Neuronal stem cell (in vitro differentiated cells): ENCODE data around the gene TSPEAR.

Source experiments
- DNase-seq: peaks from one replicate; pipeline ENCODE4 v3.0.0-alpha.2; 2013; ENCODE audit warnings: low spot score
- H2AFZ ChIP-seq: one replicate; pipeline ENCODE4 v1.6.1; 2013; ENCODE audit warnings: mild to moderate bottlenecking, low read length, inconsistent platforms
- H2AK5ac ChIP-seq: 2 replicates; pipeline ENCODE4 v1.6.1; 2013; ENCODE audit warnings: low read depth, mild to moderate bottlenecking, inconsistent platforms, low read length, moderate library complexity, mixed read lengths
- H2BK120ac ChIP-seq: 2 replicates; pipeline ENCODE4 v1.6.1; 2013; ENCODE audit warnings: low read depth, mild to moderate bottlenecking, inconsistent platforms, low read length, moderate library complexity, mixed read lengths
- H2BK12ac ChIP-seq: one replicate; pipeline ENCODE4 v1.6.1; 2013; ENCODE audit warnings: low read length, inconsistent platforms
- H2BK15ac ChIP-seq: 2 replicates; pipeline ENCODE4 v1.6.1; 2013; ENCODE audit warnings: mild to moderate bottlenecking, low read length, inconsistent platforms, mixed read lengths
- H2BK5ac ChIP-seq: one replicate; pipeline ENCODE4 v1.6.1; 2013; ENCODE audit warnings: inconsistent platforms, mild to moderate bottlenecking, low read length, moderate library complexity
- H3K14ac ChIP-seq: one replicate; pipeline ENCODE4 v1.6.1; 2013; ENCODE audit warnings: low read length, inconsistent platforms
- H3K18ac ChIP-seq: 2 replicates; pipeline ENCODE4 v1.6.1; 2013; ENCODE audit warnings: low read length, inconsistent platforms
- H3K23ac ChIP-seq: 2 replicates; pipeline ENCODE4 v1.6.1; 2013; ENCODE audit warnings: low read depth, mild to moderate bottlenecking, mixed read lengths, low read length, inconsistent platforms; ENCODE audit not compliant: poor library complexity
- H3K27ac ChIP-seq: replicated peaks from 3 replicates; pipeline ENCODE4 v1.5.1; 2013; ENCODE audit warnings: low read length, inconsistent platforms
- H3K27me3 ChIP-seq, 3 experiments: 2 replicates each; pipeline ENCODE4 v1.6.1; 2013; ENCODE audit warnings: low read length in 3 of 3, mild to moderate bottlenecking in 2 of 3, inconsistent platforms in 1 of 3, low read depth in 1 of 3, mixed read lengths in 1 of 3, moderate library complexity in 1 of 3; ENCODE audit not compliant: control insufficient read depth in 3 of 3, insufficient read depth in 3 of 3
- H3K36me3 ChIP-seq, 2 donors: replicated peaks in 1 of 2; 2 replicates each; pipeline ENCODE4 v1.6.1; 2013; ENCODE audit warnings: low read length in 2 of 2; ENCODE audit not compliant: control insufficient read depth in 2 of 2, insufficient read depth in 2 of 2
- H3K4ac ChIP-seq: 2 replicates; pipeline ENCODE4 v1.6.1; 2013; ENCODE audit warnings: inconsistent platforms, mild to moderate bottlenecking, low read length, moderate library complexity
- H3K4me1 ChIP-seq, 2 donors: 1 replicate in 1 of 2; 2 replicates in 1 of 2; pipeline ENCODE4 v1.6.1; 2013; ENCODE audit warnings: low read length in 2 of 2, low read depth in 1 of 2; ENCODE audit not compliant: control insufficient read depth in 2 of 2, insufficient read depth in 1 of 2
- H3K4me2 ChIP-seq: one replicate; pipeline ENCODE4 v1.6.1; 2013; ENCODE audit warnings: mild to moderate bottlenecking, low read length, inconsistent platforms; ENCODE audit not compliant: insufficient read depth, poor library complexity, severe bottlenecking
- H3K4me3 ChIP-seq, 2 donors: 2 replicates each; pipeline ENCODE4 v1.5.1; 2013; ENCODE audit warnings: low read length in 2 of 2, mild to moderate bottlenecking in 2 of 2, inconsistent platforms in 1 of 2, moderate library complexity in 1 of 2
- H3K79me1 ChIP-seq: one replicate; pipeline ENCODE4 v1.6.1; 2013; ENCODE audit warnings: low read depth, mild to moderate bottlenecking, inconsistent platforms, low read length, moderate library complexity
- H3K9ac ChIP-seq: one replicate; pipeline ENCODE4 v1.6.1; 2013; ENCODE audit warnings: mild to moderate bottlenecking, low read depth, low read length, inconsistent platforms; ENCODE audit not compliant: poor library complexity
- H3K9me3 ChIP-seq, 2 donors: replicated peaks in 1 of 2; 2 replicates each; pipeline versions ENCODE3 to v1.6.1; 2013; ENCODE audit warnings: low read length in 2 of 2, mild to moderate bottlenecking in 2 of 2, inconsistent platforms in 1 of 2, low read depth in 1 of 2, mixed read lengths in 1 of 2, moderate library complexity in 1 of 2; ENCODE audit not compliant: control insufficient read depth in 2 of 2, insufficient read depth in 1 of 2
- H4K8ac ChIP-seq: one replicate; pipeline ENCODE4 v1.6.1; 2013; ENCODE audit warnings: low read depth, mild to moderate bottlenecking, inconsistent platforms, low read length, moderate library complexity
- H4K91ac ChIP-seq: one replicate; pipeline ENCODE4 v1.6.1; 2013; ENCODE audit warnings: low read length, low read depth, mild to moderate bottlenecking, inconsistent platforms; ENCODE audit not compliant: poor library complexity
- WGBS, 2 donors: extraction: QIAGEN DNeasy Blood & Tissue Kit; methylation state at CpG; one replicate each; pipeline ENCODE4 v1.1.7; 2013; ENCODE audit warnings: missing lambda C conversion rate in 2 of 2, mixed read lengths in 1 of 2; ENCODE audit not compliant: insufficient read length in 2 of 2, insufficient replicate concordance in 1 of 2; ENCODE audit errors: extremely low coverage in 2 of 2; 5-methylcytosine and 5-hydroxymethylcytosine counted together

Gene TSPEAR

DNA sequence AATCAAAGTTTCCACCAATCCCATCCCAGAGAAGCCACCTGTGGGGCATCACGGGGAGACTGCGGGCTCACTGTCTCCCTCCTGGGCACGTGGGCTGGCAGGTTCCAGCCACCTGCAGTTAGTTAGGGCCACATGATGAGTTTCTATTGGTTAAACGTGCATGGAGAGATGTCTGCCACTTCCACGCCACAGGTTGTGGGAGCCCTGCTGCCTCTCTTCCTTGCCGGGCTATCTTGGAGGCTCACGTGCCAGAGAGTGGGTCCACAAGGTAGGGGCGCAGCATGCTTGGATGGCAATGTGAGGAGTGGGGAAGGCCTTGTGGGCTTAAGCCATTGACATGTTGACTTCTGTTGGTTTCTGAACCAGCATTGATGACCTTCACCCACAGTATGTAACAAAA is 107.5 kb downstream of the TSPEAR start:
- H3K18ac ChIP-seq: no peak overlapping the region
- no peaks in the 10 kb centered on the region for H3K79me1 ChIP-seq
- no peak overlapping the region for H3K4me2 ChIP-seq
- H2AK5ac ChIP-seq: no peak overlapping the region
- no peak overlapping the region for H2BK5ac ChIP-seq
- no peak overlapping the region for H4K91ac ChIP-seq
- H3K4me1 ChIP-seq: peaks cover 0 to 1% of the 10 kb centered on the region in 2 donors
- peaks cover 0 to 4% (median 0%) of the 10 kb centered on the region in 3 experiments for H3K27me3 ChIP-seq
- H3K27ac ChIP-seq: no peak overlapping the region
- DNase-seq: no peak
- no peak overlapping the region for H3K4me3 ChIP-seq
- H2BK12ac ChIP-seq: no peak overlapping the region
- H3K4ac ChIP-seq: no peak overlapping the region
- no peak overlapping the region for H3K23ac ChIP-seq
- H2BK15ac ChIP-seq: no peak overlapping the region
- no CpG with 5 or more reads among the region's 8 CpGs for WGBS, 2 donors
- H3K14ac ChIP-seq: no peak overlapping the region
- no peak overlapping the region for H3K9ac ChIP-seq
- no peak overlapping the region for H4K8ac ChIP-seq
- no peak overlapping the region for H2AFZ ChIP-seq
- H2BK120ac ChIP-seq: no peak overlapping the region
- peaks cover 4 to 5% of the 10 kb centered on the region in 2 donors for H3K9me3 ChIP-seq
- H3K36me3 ChIP-seq: no peaks in the 10 kb centered on the region

DNA sequence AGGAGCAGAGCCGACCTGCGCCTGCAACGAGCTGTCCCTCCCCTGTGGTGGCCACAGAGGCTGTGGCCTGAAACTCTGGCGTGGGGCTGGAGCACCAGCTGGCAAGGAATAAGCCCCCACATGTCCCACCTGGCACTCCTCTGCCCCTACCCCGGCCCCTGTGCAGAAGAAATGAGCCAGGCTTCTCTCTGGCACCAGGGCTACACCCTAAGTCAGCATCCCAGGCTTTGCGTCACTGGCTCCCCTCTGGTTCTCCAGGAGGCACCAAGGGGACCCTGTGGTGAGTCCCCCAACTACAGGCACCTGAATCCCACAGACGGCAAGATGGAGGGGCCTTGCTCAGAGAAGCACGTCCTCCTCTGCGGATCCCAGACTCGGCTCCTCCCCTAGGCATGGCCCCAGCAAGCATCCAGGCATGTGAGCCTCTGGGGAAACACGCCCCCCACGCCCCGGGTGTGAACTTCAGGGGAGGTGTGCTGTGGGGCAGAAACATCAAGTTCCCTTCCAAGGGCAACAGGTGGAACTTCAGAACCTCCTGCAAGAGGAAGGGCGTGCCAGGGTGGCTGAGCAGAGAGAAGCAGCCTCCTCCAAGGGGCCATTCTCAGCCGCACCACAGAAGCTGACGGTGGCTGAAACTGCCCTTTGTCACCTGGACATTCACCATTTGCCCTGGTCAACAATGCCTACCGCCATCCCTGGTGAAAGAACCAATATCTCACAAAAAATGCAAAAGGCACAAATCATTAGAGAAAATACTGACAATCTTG is 108.1 kb downstream of the TSPEAR start:
- H2AK5ac ChIP-seq: peak overlapping the region; percentile 58
- no peak overlapping the region for H2AFZ ChIP-seq
- H3K9ac ChIP-seq: no peak overlapping the region
- no peak overlapping the region for H3K27ac ChIP-seq
- no peak overlapping the region for H3K4me3 ChIP-seq
- no peak overlapping the region for H3K14ac ChIP-seq
- peak overlapping the region; percentile 81 for H3K18ac ChIP-seq
- H3K23ac ChIP-seq: peak overlapping the region; percentile 31
- no peak overlapping the region for H2BK12ac ChIP-seq
- no peaks in the 10 kb centered on the region for H3K36me3 ChIP-seq
- DNase-seq: no peak
- H2BK120ac ChIP-seq: peak overlapping the region; percentile 5
- H4K8ac ChIP-seq: no peak overlapping the region
- peaks cover 4 to 5% of the 10 kb centered on the region in 2 donors for H3K9me3 ChIP-seq
- peak overlapping the region; percentile 44 for H3K4ac ChIP-seq
- peak overlapping the region; percentile 46 for H2BK15ac ChIP-seq
- no peak overlapping the region for H4K91ac ChIP-seq
- H3K79me1 ChIP-seq: no peaks in the 10 kb centered on the region
- peaks cover 0 to 4% (median 0%) of the 10 kb centered on the region in 3 experiments for H3K27me3 ChIP-seq
- peaks cover 0 to 1% of the 10 kb centered on the region in 2 donors for H3K4me1 ChIP-seq
- no peak overlapping the region for H3K4me2 ChIP-seq
- no CpG with 5 or more reads among the region's 17 CpGs for WGBS, 2 donors
- peak overlapping the region; percentile 39 for H2BK5ac ChIP-seq

DNA sequence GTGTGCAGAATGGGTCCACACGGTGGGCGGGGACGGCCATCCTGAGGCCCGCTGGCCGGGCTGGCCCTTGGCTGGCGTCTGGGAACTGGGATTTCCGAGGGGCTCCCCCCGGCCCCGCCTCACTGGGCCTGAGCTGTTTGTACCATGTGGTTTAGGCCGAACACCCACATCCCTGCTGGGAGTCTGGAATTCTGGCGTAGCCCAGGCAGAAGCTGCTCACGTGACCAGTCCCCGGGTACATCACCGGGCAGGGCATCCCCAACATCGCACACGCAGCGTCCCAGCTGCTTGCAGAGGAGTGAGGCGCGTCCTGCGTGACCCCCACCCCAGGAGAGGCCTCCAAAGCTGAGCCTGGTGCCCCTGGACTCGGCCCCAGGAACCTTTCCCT is 108.9 kb downstream of the TSPEAR start:
- Histone ChIP-seq H3K9ac (no peak overlapping the region), H3K27ac (no peak overlapping the region), H3K14ac (no peak overlapping the region), H3K4me1 (peaks cover 1% of the 10 kb centered on the region in 2 donors), H2BK120ac (no peak overlapping the region), H3K23ac (peak overlapping the region; percentile 10), H3K18ac (peak overlapping the region; percentile 65), H3K4ac (no peak overlapping the region), H3K27me3 (peaks cover 0 to 4% (median 0%) of the 10 kb centered on the region in 3 experiments), H3K4me2 (no peak overlapping the region), H3K79me1 (no peaks in the 10 kb centered on the region), H4K91ac (no peak overlapping the region), H3K9me3 (peaks cover 4 to 5% of the 10 kb centered on the region in 2 donors), H2AK5ac (peak overlapping the region; percentile 78), H3K36me3 (no peaks in the 10 kb centered on the region), H2BK12ac (no peak overlapping the region), H4K8ac (no peak overlapping the region), H2BK15ac (no peak overlapping the region), H3K4me3 (no peak overlapping the region), H2BK5ac (no peak overlapping the region), H2AFZ (peak overlapping the region; percentile 26)
- no peak for DNase-seq
- WGBS, 2 donors: no CpG with 5 or more reads among the region's 21 CpGs

DNA sequence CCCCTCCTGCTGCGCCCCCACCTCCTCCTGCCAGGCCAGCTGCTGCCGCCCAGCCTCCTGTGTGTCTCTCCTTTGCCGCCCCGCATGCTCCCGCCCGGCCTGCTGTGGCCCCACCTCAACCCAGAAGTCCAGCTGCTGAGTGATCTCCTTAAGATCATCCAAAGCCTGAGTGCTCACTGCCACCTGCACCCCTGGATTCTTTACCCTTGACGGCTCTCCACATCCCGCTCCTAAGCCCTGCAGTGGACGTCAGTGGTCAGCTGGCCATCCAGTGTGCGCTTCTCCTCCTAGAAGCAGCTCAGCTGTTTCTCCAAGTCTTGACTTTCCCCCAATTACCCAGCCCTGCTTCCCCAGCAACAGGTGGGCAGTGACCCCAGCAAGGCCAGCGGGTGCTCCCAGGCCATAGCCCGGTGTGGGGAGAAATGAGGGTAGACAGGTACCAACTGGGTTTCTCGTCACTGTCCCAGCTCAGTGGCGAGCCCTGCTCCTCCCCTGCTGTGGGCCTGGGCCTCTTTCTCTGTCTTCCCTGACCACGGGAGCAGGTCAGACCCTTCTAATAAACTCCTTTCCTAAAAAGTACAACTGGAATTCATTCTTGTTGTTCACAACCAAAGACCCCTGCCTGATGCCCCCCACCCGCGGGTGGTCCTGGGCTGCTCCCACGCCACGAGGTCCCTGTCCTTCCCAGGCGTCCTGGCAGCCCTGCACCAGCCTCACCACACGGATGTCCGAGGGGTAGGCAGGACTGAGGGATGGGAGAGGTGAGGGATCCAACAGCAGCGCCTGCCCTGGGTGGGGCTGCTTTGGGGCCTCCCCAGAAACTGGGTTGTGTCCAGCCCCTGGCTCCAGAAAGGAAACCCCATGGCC is 109.5 kb downstream of the TSPEAR start:
- Histone ChIP-seq H3K18ac (peak overlapping the region; percentile 84), H2BK120ac (no peak overlapping the region), H4K91ac (peak overlapping the region; percentile 53), H3K23ac (peak overlapping the region; percentile 27), H2BK12ac (peak overlapping the region; percentile 98), H3K4me3 (no peak overlapping the region), H3K9ac (peak overlapping the region; percentile 32), H3K9me3 (peaks cover 4 to 5% of the 10 kb centered on the region in 2 donors), H3K27ac (no peak overlapping the region), H3K79me1 (no peaks in the 10 kb centered on the region), H3K4ac (peak overlapping the region; percentile 42), H2AK5ac (peak overlapping the region; percentile 78), H3K27me3 (peaks cover 0 to 4% (median 0%) of the 10 kb centered on the region in 3 experiments), H2BK5ac (no peak overlapping the region), H3K36me3 (no peaks in the 10 kb centered on the region), H4K8ac (no peak overlapping the region), H3K4me2 (no peak overlapping the region), H2AFZ (peak overlapping the region; percentile 26), H3K14ac (peak overlapping the region; percentile 97), H2BK15ac (peak overlapping the region; percentile 96), H3K4me1 (peaks cover 1% of the 10 kb centered on the region in 2 donors)
- WGBS, 2 donors: no CpG with 5 or more reads among the region's 23 CpGs
- no peak for DNase-seq
